HG03066 (cell line): ENCODE results near the gene NPFF.

ENCODE experiments used
- ATAC-seq: cut with Tn5 transposase; IDR thresholded peaks from one replicate; pipeline ENCODE4 v1.9.1; 2021; ENCODE audit warnings: low read depth; ENCODE audit not compliant: unreplicated experiment

NPFF gene

DNA sequence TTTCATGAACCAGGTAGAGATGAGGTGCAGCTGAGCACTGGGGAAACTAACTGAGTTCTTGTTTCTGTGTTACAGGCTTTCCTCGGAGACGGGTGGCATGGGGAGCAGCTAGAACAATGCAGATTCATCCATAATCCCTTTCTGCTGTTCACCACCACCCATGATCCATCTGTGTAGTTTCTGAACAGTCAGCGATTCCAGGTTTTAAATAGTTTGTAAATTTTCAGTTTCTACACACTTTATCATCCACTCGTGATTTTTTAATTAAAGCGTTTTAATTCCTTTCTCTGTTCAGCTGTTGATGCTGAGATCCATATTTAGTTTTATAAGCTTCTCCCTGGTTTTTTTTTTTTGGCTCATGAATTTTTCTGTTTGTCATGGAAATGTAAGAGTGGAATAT is 28.0 kb downstream of the NPFF start:
- no peak for ATAC-seq

DNA sequence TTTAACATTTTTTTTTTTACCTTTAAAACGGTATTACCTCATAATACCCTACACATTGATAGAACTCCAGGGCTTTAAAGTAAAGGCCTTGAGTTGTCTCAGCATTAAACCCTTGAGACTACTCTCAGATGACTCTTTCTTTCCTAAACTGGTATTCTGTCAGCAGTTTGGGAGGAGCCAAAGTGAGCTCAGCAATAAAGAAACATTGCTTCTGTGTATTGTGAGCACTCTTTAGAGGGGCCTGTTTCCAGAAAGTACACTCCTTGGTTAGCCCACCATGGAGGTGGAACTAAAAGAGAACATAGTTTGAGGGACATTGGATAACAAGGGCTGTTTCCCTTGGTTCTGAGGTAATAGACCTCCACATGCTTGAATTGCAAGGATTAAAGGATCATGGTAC is 28.4 kb downstream of the NPFF start:
- ATAC-seq = no peak

GRCh38 chr12:53476769-53477209 is 30.5 kb downstream of the NPFF start:
- ATAC-seq = no peak

DNA sequence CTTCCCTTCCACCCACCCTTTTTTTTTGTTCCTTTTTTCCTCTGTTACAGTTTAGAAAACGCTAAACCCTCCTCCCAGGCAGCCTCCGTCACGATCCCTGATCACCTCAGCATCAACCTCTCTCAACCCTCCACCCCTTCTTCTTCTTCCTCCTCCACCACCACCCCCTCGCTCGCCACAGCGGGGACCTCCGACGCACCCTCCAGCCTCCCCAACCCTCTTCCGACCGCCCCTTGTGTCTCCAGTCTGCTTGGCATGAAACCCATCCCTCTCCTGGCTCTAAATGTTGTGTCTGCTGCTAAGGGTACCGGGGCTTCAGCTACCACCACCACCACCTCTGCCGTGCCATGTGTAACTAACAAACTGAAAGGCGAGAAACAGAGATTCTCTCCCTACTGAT is 32.5 kb downstream of the NPFF start:
- ATAC-seq = no peak

GRCh38 chr12:53474077-53474476 is 33.2 kb downstream of the NPFF start:
- no peak for ATAC-seq

DNA sequence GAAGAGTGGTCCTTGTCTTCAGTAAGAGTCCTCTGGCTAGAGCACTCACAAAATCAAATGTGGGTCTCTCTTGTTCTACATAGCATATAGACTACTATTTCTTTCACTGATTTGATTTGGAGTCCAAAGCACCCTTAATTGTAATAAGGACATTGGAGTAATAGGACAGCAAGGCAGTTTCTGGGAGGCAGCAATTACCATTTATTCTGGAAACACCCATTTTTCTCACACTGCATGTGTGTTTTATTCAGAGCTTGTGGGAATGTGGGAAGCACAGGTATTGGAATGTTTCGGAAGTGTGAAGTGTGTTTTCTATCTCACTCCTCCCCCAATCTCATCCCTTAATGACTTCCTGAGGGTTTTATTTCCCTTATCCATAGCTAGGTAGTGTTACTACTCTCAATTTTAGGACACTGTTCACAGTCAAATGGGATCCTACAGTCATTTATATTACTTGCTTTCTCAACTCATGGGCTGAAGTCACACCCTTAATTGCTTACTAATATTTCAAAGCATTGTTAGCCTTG is 35.2 kb downstream of the NPFF start:
- no peak for ATAC-seq

DNA sequence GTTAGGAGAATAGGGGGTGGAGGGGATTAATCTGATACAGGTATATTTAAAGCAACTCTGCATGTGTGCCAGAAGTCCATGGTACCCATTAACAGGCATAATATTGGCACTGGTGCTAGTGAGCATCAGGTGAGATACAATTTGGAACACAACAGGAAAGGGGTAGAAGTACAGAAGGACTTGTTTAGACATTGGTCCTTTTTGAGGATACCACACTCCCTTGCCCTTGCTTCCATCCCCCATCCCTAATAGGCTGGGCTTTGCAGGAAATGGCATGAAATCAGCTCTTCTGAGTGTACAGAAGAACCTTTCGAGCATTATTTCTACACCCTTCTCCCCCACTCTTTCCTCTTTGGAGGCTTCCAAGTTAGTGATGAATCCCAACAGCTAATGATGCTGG is 39.0 kb downstream of the NPFF start:
- no peak for ATAC-seq

DNA sequence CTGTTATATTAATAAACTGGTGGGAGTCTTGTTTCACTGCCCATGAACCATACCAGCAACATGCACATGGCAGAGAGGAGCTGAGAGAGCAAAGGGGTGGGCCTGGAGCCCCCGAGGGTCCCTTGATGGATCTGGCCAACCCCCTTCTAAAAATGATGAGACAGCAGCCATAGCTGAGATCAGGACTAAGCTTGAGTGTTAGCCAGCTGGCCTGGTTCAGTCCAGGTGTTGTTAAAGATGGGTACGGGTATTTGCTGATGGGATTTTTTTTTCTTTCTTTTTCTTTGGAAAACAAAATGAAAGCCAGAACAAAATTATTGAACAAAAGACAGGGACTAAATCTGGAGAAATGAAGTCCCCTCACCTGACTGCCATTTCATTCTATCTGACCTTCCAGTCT is 39.4 kb downstream of the NPFF start:
- no peak for ATAC-seq

- no peak for ATAC-seq
Observed at GRCh38 chr12:53467082-53467481, 40.2 kb downstream of the NPFF start.

DNA sequence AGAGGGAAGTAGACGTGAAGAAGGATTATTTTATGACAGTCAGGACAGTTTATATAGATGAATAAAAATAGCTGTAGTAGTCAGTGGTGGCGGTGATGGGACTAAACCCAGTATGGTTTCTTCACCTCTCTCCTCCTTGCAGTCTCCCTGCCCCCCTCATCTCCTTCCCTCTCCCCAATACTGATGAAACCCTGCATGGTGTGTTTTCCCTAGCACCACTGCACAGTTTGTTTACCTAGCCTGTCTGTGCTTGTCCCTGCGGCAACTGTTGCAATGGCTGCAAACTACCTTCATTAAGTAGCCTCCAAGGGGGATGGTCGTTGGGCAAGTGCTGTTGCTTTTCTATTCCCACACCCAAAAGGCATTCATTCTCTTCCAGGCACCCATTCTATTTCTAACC is 40.6 kb downstream of the NPFF start:
- ATAC-seq = no peak

GRCh38 chr12:53465679-53466078 is 41.6 kb downstream of the NPFF start:
- ATAC-seq = no peak

- ATAC-seq = no peak
Observed at GRCh38 chr12:53464685-53465418, 42.4 kb downstream of the NPFF start.

DNA sequence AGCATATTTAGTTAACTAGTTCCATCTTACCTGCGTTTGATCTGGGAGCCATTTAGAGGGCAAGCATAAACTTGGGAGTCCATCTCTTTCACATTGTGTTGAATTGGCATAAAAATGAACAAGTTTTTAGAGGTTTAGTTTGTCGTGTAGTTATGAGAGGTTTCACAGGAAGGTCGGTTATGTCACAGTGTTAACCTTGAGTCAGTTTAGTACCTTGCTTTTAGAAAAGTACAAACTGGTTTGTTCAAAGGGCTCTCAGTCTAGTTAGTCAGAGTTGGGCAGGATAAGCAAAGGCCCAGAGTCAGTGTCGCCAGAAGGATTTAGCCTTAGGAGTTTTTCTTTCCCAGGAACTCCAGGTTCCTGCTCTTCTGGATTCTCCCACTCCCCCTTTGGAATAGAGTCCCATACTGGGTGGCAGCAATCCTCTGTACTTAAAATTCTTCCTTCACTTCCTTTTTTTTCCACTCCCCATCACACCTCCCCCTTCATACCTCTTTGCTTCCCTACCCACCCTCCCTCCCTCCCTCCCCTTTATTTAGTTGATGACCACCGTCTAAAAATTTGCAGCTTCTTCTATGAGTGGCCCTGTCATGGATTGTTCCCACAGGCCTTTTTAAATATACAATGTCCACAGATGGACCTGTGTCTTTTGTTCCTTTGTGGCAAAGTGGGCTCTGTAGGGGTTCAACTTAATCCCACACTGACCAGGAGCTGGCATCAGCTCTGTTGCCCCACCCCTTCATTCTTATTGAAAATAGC is 43.3 kb downstream of the NPFF start:
- ATAC-seq = no peak

DNA sequence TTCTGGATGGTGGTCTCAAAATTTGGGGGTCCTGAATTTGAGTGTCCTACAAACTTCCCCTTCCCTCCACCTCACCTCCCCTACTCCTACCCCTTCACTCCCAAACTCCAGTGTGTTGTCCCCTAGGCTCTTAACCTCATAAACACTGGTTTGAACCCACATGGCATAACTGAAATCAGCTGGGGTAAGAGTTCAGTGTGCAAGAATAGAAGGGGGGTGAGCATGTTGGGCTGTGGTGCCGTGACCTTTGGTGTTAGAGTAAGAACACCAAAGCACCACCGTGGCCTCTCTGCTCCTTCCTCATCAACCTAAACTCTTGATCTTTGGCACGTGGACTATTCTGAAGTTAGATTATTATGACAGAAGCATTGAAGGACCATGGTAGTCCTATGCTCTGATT is 44.3 kb downstream of the NPFF start:
- no peak for ATAC-seq

DNA sequence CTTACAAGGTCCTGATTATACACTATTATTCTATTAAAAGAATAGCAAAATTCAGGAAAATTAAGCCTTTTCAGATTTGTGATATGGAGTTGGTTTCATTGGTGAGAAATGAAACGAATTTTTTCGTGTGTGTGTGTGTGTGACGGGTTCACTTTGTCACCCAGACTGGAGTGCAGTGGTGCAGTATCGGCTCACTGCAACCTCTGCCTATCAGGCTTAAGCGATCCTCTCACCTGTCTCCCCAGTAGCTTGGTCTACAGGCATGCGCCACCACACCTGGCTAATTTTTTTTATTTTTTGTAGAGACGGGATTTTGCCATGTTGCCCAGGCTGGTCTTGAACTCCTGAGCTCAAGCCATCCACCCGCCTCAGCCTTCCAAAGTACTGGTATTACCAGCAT is 45.7 kb downstream of the NPFF start:
- ATAC-seq = no peak

DNA sequence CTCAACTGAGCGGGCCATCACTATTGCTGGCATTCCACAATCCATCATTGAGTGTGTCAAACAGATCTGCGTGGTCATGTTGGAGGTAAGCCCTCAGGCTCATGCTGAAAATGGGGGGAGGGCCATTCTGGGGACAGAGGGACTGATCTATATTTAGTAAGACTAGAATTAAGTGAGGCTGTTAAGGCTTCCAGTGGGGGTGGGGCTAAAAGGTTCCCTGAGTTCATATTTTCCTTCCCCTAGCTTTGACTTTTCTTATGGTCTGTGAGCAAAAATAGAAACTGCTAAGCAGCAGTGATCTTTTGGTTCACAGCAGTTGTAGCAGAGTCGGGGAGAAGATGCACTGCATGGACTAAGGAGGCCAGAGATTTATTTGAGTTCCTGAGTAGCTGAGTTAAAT is 46.2 kb downstream of the NPFF start:
- no peak for ATAC-seq

DNA sequence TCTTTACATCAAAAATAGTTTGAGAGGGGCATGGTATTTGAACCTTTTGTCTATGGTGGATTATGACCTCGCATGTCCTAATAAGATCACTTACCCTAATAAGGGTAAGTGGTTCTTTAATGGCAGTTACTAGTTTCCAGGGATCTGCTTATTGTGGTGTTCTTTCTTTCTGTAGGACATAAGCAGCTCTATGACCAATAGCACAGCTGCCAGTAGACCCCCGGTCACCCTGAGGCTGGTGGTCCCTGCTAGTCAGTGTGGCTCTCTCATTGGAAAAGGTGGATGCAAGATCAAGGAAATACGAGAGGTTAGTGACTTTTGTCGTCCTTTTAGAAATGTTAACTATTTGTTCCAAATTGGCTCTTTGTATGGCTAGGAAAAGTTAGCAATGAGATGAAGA is 48.2 kb downstream of the NPFF start:
- ATAC-seq = no peak
